ES-I3 (cell line): ENCODE data around the gene GUCD1.
"Not testable (repeated sequence)": the region's sequence is repeated elsewhere in the genome, so short reads cannot be mapped to it uniquely, and the experiment has no call there.

Experiments
- H3K36me3 ChIP-seq: 2 replicates; pipeline ENCODE4 v1.6.1; 2013; ENCODE audit warnings: mild to moderate bottlenecking, low read length, control low read depth, moderate library complexity; ENCODE audit not compliant: insufficient read depth
- H3K4me1 ChIP-seq: 2 replicates; pipeline ENCODE4 v1.6.1; 2013; ENCODE audit warnings: mild to moderate bottlenecking, control low read depth, low read length; ENCODE audit not compliant: insufficient read depth
- H3K9ac ChIP-seq: 2 replicates; pipeline ENCODE4 v1.6.1; 2013; ENCODE audit warnings: low read depth, mild to moderate bottlenecking, low read length, moderate library complexity
- H3K9me3 ChIP-seq: 2 replicates; pipeline ENCODE4 v1.6.1; 2013; ENCODE audit warnings: mild to moderate bottlenecking, low read length, moderate library complexity; ENCODE audit not compliant: control insufficient read depth, insufficient read depth

GUCD1 gene

GRCh38 chr22:24554313-24555164 lies at the start of gene GUCD1:
Gene GUCD1 (minus strand): TSS chr22:24555138. CDS start chr22:24554991, 147 bp downstream.
- Histone ChIP-seq H3K9me3 (no peaks in the 10 kb centered on the region), H3K4me1 (peaks cover 8% of the 10 kb centered on the region; the same call in 1 of the 2 replicates), H3K9ac (peak within 1 kb of the TSS; percentile 96), H3K36me3 (peaks cover 24% of the 10 kb centered on the region)

- H3K36me3 ChIP-seq = not testable (repeated sequence)
- H3K9ac ChIP-seq = peak overlapping the region; percentile 24; the same call in 1 of the 2 replicates
Observed at GRCh38 chr22:24603770-24604629, 49.1 kb upstream of the GUCD1 start.

DNA sequence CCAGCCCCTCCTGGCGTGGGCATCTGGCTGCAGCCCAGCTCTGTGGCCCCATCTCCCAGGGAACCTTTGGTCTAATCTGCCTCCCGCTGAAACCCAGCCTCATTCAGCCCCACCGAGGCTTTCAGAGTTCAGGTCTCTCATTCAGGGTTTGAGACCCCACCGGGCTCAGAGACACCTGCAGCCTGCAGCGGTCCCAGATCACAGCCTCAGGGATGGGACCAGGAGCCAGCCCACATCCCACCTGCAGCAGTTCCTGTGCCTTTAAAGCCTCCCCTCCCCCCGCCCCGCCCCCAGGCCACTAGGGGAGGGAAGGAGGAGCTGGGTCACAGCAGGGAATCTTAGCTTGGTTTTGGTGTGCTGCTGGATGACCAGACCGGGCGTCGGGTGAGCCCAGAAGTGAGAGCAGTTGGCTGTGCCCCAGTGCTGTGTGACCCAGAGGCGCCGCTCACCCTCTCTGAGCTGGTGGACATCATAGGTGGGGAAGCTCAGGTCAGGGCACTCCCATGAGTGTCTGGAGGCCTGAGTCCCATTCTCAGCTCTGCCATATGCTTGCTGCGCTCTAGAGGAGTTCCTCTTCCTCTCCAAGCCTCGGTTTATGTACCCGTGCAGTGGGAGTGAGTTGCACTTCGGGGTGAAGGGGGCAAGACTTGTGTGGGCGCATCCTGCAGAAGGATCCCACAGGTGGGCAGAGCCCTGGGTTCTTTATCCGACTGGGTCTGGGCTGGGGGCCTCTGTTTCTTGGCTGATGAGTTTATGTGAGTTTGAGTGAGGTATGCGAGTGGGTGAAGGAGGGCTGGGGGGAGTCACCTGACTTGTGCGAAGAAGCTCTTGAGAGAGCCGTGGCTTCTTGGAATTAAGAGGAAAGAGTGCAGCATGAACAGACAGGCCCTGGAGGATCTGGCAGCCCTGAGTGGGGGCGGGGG lies 48.2 kb upstream of the GUCD1 start, which contains the start of gene GGT1:
TSS of gene GGT1 (plus strand) at position 347 of the 923 bp plus-strand sequence. CDS start 7,889 bp downstream, outside the sequence.
- not testable (repeated sequence) for H3K9me3 ChIP-seq, H3K4me1 ChIP-seq, H3K36me3 ChIP-seq
- H3K9ac ChIP-seq = peak within 1 kb of the TSS; percentile 33; the same call in 1 of the 2 replicates

More at GRCh38 chr22:24603770-24604629, 49.1 kb upstream of the GUCD1 start:
- not testable (repeated sequence) for H3K4me1 ChIP-seq, H3K9me3 ChIP-seq

DNA sequence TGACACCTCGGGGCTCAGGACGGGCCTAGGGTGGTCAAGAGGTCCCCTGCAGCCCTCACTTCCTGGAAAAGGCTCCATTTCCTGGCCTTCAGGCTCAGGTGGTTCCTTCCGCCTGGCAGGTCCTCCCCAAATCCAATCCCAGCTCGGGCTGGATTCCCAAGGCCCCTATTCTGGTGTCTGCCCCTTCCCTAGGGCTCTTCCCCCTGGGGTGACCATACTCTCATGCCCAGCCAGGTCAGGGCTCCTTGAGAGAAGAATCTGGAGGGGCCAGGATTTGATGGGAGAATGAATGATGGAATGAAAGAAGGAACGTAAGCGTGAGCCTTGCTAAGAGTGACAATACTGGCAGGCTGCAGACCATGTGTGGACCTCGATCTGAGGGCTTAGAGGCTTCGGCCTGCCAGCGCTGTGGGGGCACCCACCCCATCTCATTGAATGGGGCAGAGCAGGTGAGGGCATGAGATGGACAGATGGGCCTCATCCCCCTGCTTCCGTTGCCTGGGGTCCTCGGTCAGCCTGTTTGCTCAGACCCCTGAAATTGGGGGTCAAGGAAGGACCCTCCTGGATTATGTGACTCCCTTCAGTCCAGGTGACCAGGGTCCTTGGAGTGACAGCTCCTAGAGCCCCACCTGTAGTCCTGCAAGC lies 47.3 kb upstream of the GUCD1 start:
- not testable (repeated sequence) for H3K9ac ChIP-seq, H3K36me3 ChIP-seq, H3K9me3 ChIP-seq, H3K4me1 ChIP-seq

DNA sequence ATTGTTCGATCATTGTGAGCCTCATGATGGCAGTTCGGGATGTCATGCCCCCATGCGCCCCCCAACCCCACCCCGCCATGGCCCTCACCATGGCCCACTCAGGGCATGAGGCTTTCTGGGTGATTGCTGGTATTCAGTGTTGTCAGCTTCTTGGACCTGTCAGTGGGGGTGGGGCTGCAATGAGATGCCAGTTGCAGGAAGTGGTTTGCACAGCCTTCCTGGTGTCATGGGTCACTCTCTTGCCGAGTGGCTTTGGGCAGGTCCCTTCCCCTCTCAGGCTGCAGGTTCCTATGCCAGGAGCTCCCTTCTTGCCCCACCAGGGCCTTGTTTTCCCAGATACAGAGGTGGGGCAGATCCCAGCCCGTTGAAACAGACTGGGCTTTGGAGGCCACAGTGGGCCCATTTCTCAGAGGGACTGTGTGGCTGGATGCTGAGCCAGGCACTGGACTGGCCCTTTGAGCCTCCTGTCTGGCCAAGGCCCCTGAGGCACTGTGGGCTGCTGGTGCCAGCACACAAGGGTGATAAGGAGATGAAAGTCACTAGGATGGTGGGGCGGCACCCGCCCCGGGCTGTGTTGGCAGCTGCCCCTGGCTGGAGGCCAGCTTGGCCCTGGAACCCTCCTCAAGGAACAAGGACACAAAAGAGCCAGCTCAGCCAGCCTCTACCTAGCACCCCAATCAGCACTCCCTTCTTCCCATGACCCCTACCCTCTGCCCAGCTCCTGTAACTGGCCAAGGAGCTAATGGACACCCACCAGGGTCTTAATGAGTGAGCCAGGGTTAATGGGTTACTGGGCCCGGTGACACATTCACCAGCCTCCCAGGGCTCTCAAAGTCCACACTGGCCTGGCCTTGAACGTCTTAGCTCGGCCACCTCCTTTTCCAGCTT lies 46.5 kb upstream of the GUCD1 start:
- Histone ChIP-seq H3K4me1 (peaks cover 9% of the 10 kb centered on the region; the same call in 1 of the 2 replicates), H3K36me3 (no peaks in the 10 kb centered on the region), H3K9ac (no peak overlapping the region), H3K9me3 (no peaks in the 10 kb centered on the region)

DNA sequence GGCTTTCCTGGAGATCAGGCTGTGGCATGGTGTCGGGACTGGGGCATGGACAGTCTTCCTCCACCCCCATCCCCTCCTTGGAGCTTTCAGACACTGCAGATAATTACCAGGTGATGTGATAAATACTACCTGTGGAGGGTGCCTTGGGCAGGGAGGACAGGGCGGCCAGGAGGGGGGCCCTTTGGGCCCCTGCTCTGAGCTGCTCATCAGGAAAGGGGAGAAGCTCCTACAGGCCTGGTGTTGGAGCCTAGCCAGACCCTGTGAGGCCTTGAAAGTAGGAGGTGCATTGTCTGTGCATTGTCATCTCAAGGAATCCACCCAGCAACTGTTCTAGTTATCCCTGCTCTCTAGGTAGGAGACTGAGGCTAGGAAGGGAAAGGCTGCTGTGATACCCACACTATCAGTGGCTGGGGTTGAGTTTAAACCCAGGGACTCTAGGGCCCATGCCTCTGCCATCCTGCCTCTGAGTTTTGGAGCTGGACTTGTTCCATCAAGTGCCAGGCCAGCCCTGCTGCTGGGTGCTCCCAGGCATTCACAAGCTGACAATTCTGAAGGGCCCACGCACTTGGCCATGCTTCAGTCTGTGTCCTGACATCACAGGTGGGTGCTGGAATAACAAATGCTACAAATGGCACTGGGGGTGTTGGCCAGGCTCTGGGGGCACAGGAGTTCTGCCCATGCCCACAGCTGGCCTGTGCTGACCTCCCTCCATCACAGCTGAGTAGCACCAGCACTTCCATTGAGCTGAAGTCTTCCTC lies 45.2 kb upstream of the GUCD1 start:
- H3K9me3 ChIP-seq, H3K9ac ChIP-seq, H3K36me3 ChIP-seq: not testable (repeated sequence)
- H3K4me1 ChIP-seq = peaks cover 11% of the 10 kb centered on the region; the same call in 1 of the 2 replicates

GRCh38 chr22:24599514-24599913 lies 44.6 kb upstream of the GUCD1 start:
- H3K36me3 ChIP-seq = no peaks in the 10 kb centered on the region
- H3K9me3 ChIP-seq = no peaks in the 10 kb centered on the region
- no peak overlapping the region for H3K9ac ChIP-seq
- peaks cover 17% of the 10 kb centered on the region; the same call in 1 of the 2 replicates for H3K4me1 ChIP-seq

DNA sequence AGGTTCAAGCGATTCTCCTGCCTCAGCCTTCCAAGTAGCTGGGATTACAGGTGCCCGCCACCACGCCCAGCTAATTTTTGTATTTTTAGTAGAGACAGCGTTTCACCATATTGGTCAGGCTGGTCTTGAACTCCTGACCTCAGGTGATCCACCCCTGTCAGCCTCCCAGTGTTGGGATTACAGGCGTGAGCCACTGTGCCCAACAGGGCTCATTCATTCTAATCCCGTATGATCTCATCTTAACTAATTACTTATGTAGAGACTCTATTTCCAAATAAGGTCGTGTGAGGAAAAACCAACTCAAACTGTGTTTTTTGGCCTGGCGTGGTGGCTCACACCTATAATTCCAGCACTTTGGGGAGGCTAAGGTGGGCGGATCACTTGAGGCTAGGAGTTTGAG lies 42.1 kb upstream of the GUCD1 start:
- H3K9me3 ChIP-seq, H3K36me3 ChIP-seq, H3K9ac ChIP-seq: not testable (repeated sequence)
- H3K4me1 ChIP-seq = peaks cover 19% of the 10 kb centered on the region; the same call in 1 of the 2 replicates

DNA sequence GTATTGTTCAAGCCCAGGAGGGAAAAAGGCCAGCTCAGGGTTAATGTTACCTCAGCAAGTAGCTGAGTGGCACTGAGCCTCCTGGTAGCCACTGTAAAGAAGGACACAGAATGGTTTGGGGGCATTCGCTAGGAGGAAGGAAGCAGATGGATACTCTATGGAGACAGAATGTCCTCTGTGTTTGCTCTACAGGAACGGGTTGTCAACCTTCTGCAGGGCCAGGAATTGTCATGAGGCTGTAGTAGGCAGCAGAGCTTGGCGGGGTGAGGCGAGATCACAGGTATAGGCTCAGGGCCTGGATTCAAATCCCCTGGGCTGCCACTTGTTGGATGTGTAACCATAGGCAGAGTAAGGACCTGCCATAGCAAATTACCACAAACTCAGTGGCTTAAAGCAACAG lies 40.9 kb upstream of the GUCD1 start:
- Histone ChIP-seq H3K9me3 (no peaks in the 10 kb centered on the region), H3K9ac (no peak overlapping the region), H3K36me3 (no peaks in the 10 kb centered on the region), H3K4me1 (peaks cover 19% of the 10 kb centered on the region; the same call in 1 of the 2 replicates)

GRCh38 chr22:24595228-24595627 lies 40.3 kb upstream of the GUCD1 start:
- peaks cover 19% of the 10 kb centered on the region; the same call in 1 of the 2 replicates for H3K4me1 ChIP-seq
- no peak overlapping the region for H3K9ac ChIP-seq

GRCh38 chr22:24594569-24595120 lies 39.7 kb upstream of the GUCD1 start:
- H3K4me1 ChIP-seq = peaks cover 14% of the 10 kb centered on the region; the same call in 1 of the 2 replicates
- no peak overlapping the region for H3K9ac ChIP-seq
- no peaks in the 10 kb centered on the region for H3K9me3 ChIP-seq
- H3K36me3 ChIP-seq = no peaks in the 10 kb centered on the region

More at GRCh38 chr22:24595228-24595627, 40.3 kb upstream of the GUCD1 start:
- Histone ChIP-seq H3K36me3 (no peaks in the 10 kb centered on the region), H3K9me3 (no peaks in the 10 kb centered on the region)
